Smooth muscle cell of trachea (primary cell): ENCODE measurements around the gene MAJIN. TPM values are rescaled to one million over a fixed set of nuclear protein-coding genes. Genes with fewer than 3 reads are reported as not detected.

ENCODE experiments used
- total RNA-seq: library from RNA; depleted of rRNA; stranded (reverse); fragments of >200 nt; gene quantifications from 2 replicates; pipeline ENCODE4 v1.2.1, GENCODE V29; 2014

The MAJIN gene, protein sequence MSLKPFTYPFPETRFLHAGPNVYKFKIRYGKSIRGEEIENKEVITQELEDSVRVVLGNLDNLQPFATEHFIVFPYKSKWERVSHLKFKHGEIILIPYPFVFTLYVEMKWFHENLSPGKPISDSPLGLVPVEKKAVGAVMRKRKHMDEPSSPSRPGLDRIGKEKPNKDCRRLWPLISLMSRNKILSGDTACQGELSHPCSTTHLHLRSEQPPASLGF
- total RNA-seq, result not detected in 2 replicates

GRCh38 chr11:64971421-64972233 is at the start of gene MAJIN:
MAJIN (minus strand) TSS chr11:64972108; CDS start chr11:64959405, 12,703 bp downstream.

DNA sequence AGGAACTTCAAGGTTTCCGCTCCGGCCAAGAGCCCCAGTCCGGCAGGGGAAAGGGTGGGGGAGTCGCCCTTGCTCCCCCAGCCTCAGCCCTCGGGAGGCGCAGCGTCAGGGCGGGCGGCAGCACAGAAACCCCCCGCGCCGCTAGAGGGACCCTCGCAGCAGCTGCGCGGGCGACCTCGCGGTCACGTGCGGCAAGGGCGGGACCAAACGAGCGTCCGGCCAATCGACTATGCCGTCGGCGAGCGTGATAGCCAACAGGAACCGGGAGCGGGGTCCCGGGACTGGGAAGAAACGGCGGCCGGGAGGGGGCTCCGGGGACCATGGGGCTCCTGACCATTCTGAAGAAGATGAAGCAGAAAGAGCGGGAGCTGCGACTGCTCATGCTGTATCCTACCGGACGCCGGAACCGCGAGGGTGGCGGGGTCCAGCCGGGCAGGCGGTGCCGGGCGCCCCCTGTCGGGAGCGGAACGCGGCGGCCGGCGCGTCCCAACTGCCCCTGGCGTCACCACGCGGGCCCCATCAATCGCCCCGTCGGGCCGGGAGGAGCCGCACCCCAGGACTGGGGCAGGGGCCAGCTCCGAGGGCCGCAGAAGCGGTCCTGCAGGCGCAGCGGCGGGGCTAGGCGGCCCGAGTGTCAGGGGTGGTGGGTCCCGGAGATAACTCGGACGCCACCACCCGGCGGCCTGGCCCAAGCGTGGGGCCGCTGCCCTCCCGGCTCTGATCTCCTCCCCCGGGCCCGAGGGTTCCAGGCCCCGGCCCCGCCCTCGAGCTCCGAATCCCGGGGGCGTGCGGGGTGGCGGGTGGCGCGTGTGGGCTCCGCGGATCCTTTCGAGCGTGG is 42.2 kb upstream of the MAJIN start, which contains the start of gene ARL2:
Gene ARL2 (plus strand): TSS at position 273 of the 838 bp plus-strand sequence. CDS start 48 bp downstream, at position 321.

DNA sequence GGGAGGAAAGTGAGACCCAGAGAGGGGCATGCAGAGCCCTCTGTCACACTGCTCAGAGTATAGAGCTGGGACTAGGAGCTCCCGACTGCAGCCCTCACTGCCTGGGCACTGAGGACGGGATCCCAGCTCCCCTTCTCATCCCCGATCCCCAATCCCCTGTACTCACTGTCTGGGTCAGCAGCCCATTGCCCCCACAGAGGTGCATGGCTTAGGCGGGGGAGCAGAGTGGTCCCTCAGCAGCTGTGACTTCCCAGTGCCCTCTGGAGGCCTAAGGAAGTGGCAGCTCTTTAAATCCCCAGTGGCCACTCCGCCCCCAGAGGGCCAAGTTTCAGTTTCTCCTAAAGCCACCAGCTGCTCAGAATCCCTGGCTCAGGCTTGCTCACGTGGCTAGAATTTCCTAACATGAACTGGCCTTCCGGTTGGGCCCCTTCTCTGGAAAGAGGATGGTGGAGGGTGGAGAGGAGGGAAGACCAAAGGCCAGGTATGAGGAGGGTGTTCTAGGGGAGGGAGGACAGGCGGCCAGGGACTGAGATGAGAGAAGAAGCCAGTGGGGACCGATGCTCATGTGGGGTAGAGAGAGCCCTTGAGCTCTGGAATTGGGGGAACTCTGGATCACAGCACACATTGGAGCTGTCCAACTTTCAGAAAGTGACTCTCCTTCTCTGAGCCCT is 24.9 kb upstream of the MAJIN start, which contains the start of gene BATF2:
Gene BATF2 (minus strand): TSS at position 262 of the 671 bp plus-strand sequence. CDS start 57 bp downstream, at position 205.

GRCh38 chr11:64935359-64936081 is 36.4 kb downstream of the MAJIN start, which contains the start of gene GPHA2:
GPHA2 (minus strand) TSS chr11:64935893; CDS start chr11:64935460, 433 bp downstream.

GRCh38 chr11:64923944-64924909 is 47.7 kb downstream of the MAJIN start, which contains the start of gene PPP2R5B:
PPP2R5B (plus strand) TSS chr11:64924689; CDS start chr11:64925735, 1,046 bp downstream.

DNA sequence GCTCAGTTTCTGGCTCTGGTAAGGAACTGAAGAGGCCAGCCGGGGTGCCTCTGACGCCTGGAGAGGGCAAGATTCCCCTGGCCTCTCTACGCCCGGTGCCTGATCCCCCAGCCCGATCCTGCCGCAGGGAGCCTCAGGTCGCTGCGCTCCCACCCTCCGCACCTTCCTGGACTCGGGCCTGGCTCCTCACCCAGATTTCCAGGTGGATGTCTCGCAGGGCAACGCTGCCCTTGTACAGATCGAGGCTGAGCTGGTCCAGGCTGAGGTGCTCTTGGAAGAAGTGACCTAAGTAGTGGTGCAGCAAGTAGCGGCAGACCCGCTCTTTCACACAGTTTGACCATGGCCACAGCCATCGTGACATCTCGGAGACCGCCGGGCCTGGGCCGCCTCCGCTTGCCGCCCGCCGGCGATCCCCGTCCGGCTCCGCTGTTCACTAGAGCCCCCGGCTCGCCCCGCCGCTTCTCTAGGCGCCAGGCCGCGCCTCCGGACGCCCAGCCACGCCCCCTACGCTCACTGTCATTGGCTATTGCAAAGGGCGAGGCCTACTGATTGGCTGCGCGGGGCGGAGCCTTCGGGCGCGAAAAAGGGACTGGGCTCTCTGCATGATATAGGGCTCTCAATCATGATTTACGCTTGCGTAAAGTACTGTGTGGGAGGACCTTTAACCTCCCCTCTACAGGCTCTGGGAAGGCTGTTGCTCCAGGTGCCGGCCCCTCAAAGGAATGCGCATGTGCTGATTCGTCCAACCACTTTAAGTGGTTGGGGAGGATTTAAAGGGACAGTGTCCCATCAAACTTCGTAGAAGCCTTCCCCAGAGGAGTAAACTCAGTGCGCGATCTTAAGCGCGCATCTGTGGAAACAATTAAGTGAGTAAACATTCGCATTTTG is 54.9 kb downstream of the MAJIN start, which contains the start of gene ATG2A:
Gene ATG2A (minus strand): TSS at position 435 of the 888 bp plus-strand sequence. CDS start 74 bp downstream, at position 361.

Other genes starting within 250 kb of the MAJIN start
- 9.6 and 18.2 TPM in 2 replicates for gene NRXN2, start 248.9 kb downstream of the MAJIN start, total RNA-seq
- gene RASGRP2, start 228.0 kb downstream of the MAJIN start, total RNA-seq, result 0.29 and 0.50 TPM in 2 replicates
- gene PYGM, start 212.1 kb downstream of the MAJIN start, total RNA-seq, result 1.3 and 2.2 TPM in 2 replicates
- gene SF1, start 193.6 kb downstream of the MAJIN start, total RNA-seq, result 92.8 and 106 TPM in 2 replicates
- gene MAP4K2, start 168.9 kb downstream of the MAJIN start, total RNA-seq, result 9.6 and 18.0 TPM in 2 replicates
- 17.3 and 32.3 TPM in 2 replicates for gene MEN1, start 161.6 kb downstream of the MAJIN start, total RNA-seq
- 0.15 and 0.33 TPM in 2 replicates for gene CDC42BPG, start 127.5 kb downstream of the MAJIN start, total RNA-seq
- gene EHD1, start 93.5 kb downstream of the MAJIN start, total RNA-seq, result 87.1 and 151 TPM in 2 replicates
- gene ATG2A, start 54.9 kb downstream of the MAJIN start, total RNA-seq, result 19.6 and 20.5 TPM in 2 replicates
- gene PPP2R5B, start 47.4 kb downstream of the MAJIN start, total RNA-seq, result 9.2 and 17.0 TPM in 2 replicates
- not detected in 2 replicates for gene GPHA2, start 36.2 kb downstream of the MAJIN start, total RNA-seq
- gene BATF2, start 24.9 kb upstream of the MAJIN start, total RNA-seq, result 1.0 and 2.5 TPM in 2 replicates
- gene ARL2, start 42.1 kb upstream of the MAJIN start, total RNA-seq, result 108 and 119 TPM in 2 replicates
- 12.9 and 23.5 TPM in 2 replicates for gene SNX15, start 55.3 kb upstream of the MAJIN start, total RNA-seq
- gene SAC3D1, start 69.1 kb upstream of the MAJIN start, total RNA-seq, result 9.2 and 14.4 TPM in 2 replicates
- gene NAALADL1, start 86.4 kb upstream of the MAJIN start, total RNA-seq, result 38.2 and 46.3 TPM in 2 replicates
- gene CDCA5, start 111.9 kb upstream of the MAJIN start, total RNA-seq, result 1.2 and 9.7 TPM in 2 replicates
- 38.5 and 47.6 TPM in 2 replicates for gene ZFPL1, start 112.1 kb upstream of the MAJIN start, total RNA-seq
- gene VPS51, start 124.1 kb upstream of the MAJIN start, total RNA-seq, result 170 and 228 TPM in 2 replicates
- gene TM7SF2, start 139.8 kb upstream of the MAJIN start, total RNA-seq, result 16.4 and 23.3 TPM in 2 replicates
- 9.2 and 15.9 TPM in 2 replicates for gene ZNHIT2, start 145.6 kb upstream of the MAJIN start, total RNA-seq
- 159 and 247 TPM in 2 replicates for gene FAU, start 150.0 kb upstream of the MAJIN start, total RNA-seq
- gene MRPL49, start 150.2 kb upstream of the MAJIN start, total RNA-seq, result 50.4 and 55.6 TPM in 2 replicates
- 19.8 and 22.7 TPM in 2 replicates for gene SYVN1, start 162.4 kb upstream of the MAJIN start, total RNA-seq
- gene SPDYC, start 198.1 kb upstream of the MAJIN start, total RNA-seq, result not detected in 2 replicates
- 175 and 262 TPM in 2 replicates for gene CAPN1, start 209.8 kb upstream of the MAJIN start, total RNA-seq